ENCODE data around the gene CCNA2.

Gene CCNA2

GRCh38 chr4:121814756-121815155 lies 8.9 kb downstream of the CCNA2 start:
- TF ChIP-seq, protein P1, sequence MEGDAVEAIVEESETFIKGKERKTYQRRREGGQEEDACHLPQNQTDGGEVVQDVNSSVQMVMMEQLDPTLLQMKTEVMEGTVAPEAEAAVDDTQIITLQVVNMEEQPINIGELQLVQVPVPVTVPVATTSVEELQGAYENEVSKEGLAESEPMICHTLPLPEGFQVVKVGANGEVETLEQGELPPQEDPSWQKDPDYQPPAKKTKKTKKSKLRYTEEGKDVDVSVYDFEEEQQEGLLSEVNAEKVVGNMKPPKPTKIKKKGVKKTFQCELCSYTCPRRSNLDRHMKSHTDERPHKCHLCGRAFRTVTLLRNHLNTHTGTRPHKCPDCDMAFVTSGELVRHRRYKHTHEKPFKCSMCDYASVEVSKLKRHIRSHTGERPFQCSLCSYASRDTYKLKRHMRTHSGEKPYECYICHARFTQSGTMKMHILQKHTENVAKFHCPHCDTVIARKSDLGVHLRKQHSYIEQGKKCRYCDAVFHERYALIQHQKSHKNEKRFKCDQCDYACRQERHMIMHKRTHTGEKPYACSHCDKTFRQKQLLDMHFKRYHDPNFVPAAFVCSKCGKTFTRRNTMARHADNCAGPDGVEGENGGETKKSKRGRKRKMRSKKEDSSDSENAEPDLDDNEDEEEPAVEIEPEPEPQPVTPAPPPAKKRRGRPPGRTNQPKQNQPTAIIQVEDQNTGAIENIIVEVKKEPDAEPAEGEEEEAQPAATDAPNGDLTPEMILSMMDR (conservative IDR thresholded peaks at IDR 0.05; ENCODE audit: low read depth, low read length), result no peak
- no peak overlapping the region for H3K4me3 ChIP-seq (ENCODE audit: low read depth, low read length)
- no peak for DNase-seq (ENCODE audit: low read depth)

DNA sequence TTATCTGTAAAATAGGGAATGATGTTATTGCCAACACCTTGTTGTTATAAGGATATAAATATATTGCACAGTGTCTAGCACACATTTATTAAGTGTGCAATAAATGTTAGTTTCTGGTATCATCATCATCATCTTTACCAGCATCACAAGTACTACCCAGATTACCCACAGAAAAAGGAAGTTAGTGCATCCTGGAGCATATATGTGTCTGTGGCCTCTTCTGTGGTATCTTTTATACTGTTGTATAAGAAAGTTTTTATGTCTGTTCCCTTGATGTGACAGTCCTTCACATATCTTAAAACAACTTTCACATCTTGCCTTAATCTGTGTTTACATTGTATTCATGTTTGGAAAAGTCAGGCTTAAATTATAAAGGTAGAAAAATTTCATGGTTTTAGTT lies 12.6 kb downstream of the CCNA2 start:
- H3K4me3 ChIP-seq (ENCODE audit: low read depth, low read length), result no peak overlapping the region
- TF ChIP-seq, protein P1 (conservative IDR thresholded peaks at IDR 0.05; ENCODE audit: low read depth, low read length), result no peak
- DNase-seq (ENCODE audit: low read depth), result no peak

DNA sequence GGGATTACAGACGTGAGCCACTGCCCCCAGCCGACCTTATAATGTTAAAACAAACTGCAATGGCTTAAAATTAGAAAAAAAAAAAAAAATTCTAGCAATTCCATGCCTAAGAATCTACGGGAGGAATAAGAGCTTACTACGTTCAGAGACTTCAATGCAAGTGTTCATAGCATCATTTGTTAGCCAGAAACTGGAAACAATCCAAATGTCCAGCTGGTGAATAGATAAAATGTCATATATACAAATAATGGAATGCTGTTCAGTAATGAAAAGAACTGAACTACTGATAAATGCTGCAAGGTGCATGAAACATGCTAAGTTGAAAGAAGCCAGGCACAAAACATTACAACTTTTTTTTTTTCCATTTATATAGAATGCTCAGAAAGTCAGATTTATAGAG lies 17.3 kb downstream of the CCNA2 start:
- no peak overlapping the region for H3K4me3 ChIP-seq (ENCODE audit: low read depth, low read length)
- TF ChIP-seq, protein P1 (conservative IDR thresholded peaks at IDR 0.05; ENCODE audit: low read depth, low read length), result no peak
- DNase-seq (ENCODE audit: low read depth), result no peak

- TF ChIP-seq, protein P1 (conservative IDR thresholded peaks at IDR 0.05; ENCODE audit: low read depth, low read length), result no peak
- peak overlapping the region; percentile 100 for H3K4me3 ChIP-seq (ENCODE audit: low read depth, low read length)
- DNase-seq (ENCODE audit: low read depth), result no peak
Measured at GRCh38 chr4:121801715-121802075, 22.0 kb downstream of the CCNA2 start.

- TF ChIP-seq, protein P1 (conservative IDR thresholded peaks at IDR 0.05; ENCODE audit: low read depth, low read length), result no peak
- peak; percentile 96 for DNase-seq (ENCODE audit: low read depth)
- H3K4me3 ChIP-seq (ENCODE audit: low read depth, low read length), result peak within 1 kb of the TSS; percentile 100
Measured at GRCh38 chr4:121800961-121801714, 22.5 kb downstream of the CCNA2 start, which contains the start of gene EXOSC9. EXOSC9 (plus strand) TSS chr4:121801323; CDS start chr4:121801425, 102 bp downstream.

DNA sequence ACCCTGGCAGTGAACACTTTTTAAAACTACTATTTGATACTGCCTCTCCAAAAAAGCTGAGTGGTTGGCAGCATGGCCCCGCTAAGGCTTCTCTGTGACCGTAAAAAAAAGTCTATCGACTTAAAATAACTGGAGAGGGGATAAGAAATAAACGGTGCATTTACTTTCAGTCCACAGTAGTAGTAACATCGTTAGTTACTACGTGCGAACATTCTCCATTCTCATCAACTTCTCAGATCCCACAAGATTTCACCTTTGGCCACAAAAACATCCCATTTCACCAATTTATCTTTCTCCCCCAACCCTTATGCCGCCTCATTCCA lies 23.1 kb downstream of the CCNA2 start:
- TF ChIP-seq, protein P1 (conservative IDR thresholded peaks at IDR 0.05; ENCODE audit: low read depth, low read length), result no peak
- DNase-seq (ENCODE audit: low read depth), result no peak

GRCh38 chr4:121799867-121800501 lies 23.7 kb downstream of the CCNA2 start:
- DNase-seq (ENCODE audit: low read depth), result no peak
- H3K4me3 ChIP-seq (ENCODE audit: low read depth, low read length), result no peak overlapping the region
- TF ChIP-seq, protein P1 (conservative IDR thresholded peaks at IDR 0.05; ENCODE audit: low read depth, low read length), result no peak

More for the DNA sequence above, 23.1 kb downstream of the CCNA2 start:
- peak overlapping the region; percentile 100 for H3K4me3 ChIP-seq (ENCODE audit: low read depth, low read length)
